HUES48 (cell line): ENCODE measurements around the gene RERE.

Experiments used
- H3K27ac ChIP-seq: one replicate; pipeline ENCODE4 v1.7.0; 2013; ENCODE audit warnings: low read depth, low read length, inconsistent platforms
- H3K27me3 ChIP-seq: 2 replicates; pipeline ENCODE4 v1.6.1; 2013; ENCODE audit warnings: mild to moderate bottlenecking, low read length; ENCODE audit not compliant: control insufficient read depth, insufficient read depth
- H3K36me3 ChIP-seq: 2 replicates; pipeline ENCODE4 v1.6.1; 2013; ENCODE audit warnings: low read length; ENCODE audit not compliant: control insufficient read depth, insufficient read depth
- H3K4me1 ChIP-seq: 2 replicates; pipeline ENCODE4 v1.6.1; 2013; ENCODE audit warnings: mild to moderate bottlenecking, low read length; ENCODE audit not compliant: control insufficient read depth, insufficient read depth
- H3K4me3 ChIP-seq: 2 replicates; pipeline ENCODE4 v1.5.1; 2013; ENCODE audit warnings: mild to moderate bottlenecking, low read depth, low read length
- H3K9ac ChIP-seq: 2 replicates; pipeline ENCODE4 v1.6.1; 2013; ENCODE audit warnings: mild to moderate bottlenecking, low read depth, low read length, moderate library complexity
- H3K9me3 ChIP-seq: 2 replicates; pipeline ENCODE4 v1.6.1; 2013; ENCODE audit warnings: low read length; ENCODE audit not compliant: control insufficient read depth, insufficient read depth

RERE gene

DNA sequence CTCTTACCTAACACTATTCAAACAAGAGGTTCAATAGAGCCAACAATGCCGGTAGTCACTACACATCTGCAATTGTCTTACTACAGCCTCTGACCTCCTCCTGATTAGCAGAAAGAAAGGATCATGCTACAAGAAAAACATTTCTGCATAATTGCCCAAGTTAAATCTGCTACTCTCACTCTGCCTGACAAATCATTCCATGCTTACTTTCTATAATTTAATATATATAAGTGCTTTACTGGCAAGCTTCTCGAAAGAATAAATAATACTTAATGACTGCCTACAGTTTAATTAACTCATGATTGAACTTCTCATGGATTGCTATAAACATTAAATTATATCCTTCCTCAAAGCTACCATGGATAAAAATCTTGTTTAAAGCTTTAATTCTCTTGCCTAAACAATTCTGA, 343.5 kb downstream of the RERE start:
- no peaks in the 10 kb centered on the region for H3K36me3 ChIP-seq
- no peaks in the 10 kb centered on the region for H3K9me3 ChIP-seq
- no peak overlapping the region for H3K4me3 ChIP-seq
- H3K9ac ChIP-seq: no peak overlapping the region
- H3K27ac ChIP-seq: no peak overlapping the region
- no peaks in the 10 kb centered on the region for H3K27me3 ChIP-seq
- peaks cover 39% of the 10 kb centered on the region for H3K4me1 ChIP-seq

DNA sequence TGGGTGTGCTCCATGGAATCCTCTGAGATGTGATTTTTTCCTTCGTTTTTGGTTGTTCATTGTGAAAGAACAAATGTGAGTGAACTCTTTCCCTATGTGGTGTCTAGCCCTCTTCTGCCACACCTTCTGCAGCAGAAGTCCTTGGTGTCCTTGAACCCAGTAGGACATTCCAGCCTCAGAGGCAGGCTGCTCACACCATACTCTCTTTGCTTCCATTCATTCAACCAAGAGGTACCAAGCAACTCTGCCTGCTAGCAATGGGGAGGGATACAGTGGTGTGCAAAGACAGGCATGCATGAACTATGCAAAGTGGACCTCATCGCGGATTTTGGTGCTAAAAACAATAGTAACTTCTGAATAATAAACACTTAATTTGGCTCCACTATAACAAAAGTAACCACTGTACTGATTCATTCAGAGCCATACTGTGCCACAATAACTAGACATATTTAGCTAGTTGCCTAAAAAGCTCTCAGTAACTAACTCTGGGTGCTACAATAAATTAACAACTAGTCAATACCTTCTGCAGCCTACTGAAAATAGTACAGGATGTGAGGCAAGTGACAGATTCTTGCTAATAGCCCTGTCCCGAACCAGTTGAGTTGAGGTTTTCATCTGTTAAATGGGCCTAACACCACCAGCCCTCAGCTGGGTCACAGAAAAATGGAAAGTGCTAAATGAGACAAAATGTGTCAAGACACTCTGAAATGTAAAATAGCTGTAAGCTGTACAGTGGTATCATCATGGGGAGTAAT, 344.1 kb downstream of the RERE start:
- Histone ChIP-seq H3K4me3 (no peak overlapping the region), H3K9ac (no peak overlapping the region), H3K9me3 (no peaks in the 10 kb centered on the region), H3K36me3 (no peaks in the 10 kb centered on the region), H3K27me3 (no peaks in the 10 kb centered on the region), H3K27ac (no peak overlapping the region), H3K4me1 (peaks cover 39% of the 10 kb centered on the region)

DNA sequence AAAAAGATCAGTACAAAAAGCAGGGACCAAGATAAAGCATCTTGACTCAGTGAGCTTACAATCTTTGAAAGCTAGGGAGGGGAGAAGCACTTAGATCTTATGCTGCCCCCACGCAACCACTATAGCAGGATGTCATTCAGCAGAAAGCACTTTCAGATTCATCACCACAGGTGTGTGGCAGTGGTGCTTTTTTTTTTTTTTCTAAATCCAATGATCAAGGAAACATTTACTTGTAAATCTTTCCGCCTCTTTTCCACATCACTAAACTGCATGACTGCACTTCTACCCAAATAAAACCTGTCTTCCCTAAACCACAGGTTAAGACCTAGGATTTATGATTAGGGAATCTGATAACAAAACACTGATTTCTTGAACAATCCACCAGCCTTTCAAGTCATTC, 344.8 kb downstream of the RERE start:
- no peak overlapping the region for H3K9ac ChIP-seq
- peaks cover 34% of the 10 kb centered on the region for H3K4me1 ChIP-seq
- H3K4me3 ChIP-seq: no peak overlapping the region
- H3K36me3 ChIP-seq: no peaks in the 10 kb centered on the region
- H3K27me3 ChIP-seq: no peaks in the 10 kb centered on the region
- H3K27ac ChIP-seq: no peak overlapping the region
- no peaks in the 10 kb centered on the region for H3K9me3 ChIP-seq

DNA sequence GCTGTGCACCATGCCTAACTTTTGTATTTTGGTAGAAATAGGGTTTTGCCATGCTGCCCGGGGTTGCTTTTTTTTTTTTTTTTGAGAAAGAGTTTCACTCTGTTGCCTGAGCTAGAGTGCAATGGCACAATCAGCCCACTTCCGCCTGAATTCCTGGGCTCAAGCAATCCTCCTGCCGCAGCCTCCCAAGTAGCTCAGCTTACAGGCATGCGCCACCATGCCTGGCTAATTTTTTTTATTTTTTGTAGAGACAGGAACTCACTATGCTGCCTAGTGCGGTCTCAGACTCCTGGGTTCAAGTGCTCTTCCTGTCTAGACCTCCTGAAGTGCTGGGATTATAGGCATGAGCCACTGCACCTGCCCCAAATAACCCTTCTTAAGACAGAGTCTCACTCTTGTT, 346.0 kb downstream of the RERE start:
- H3K9ac ChIP-seq: no peak overlapping the region
- no peak overlapping the region for H3K4me3 ChIP-seq
- peaks cover 33% of the 10 kb centered on the region for H3K4me1 ChIP-seq
- H3K36me3 ChIP-seq: no peaks in the 10 kb centered on the region
- no peaks in the 10 kb centered on the region for H3K27me3 ChIP-seq
- no peak overlapping the region for H3K27ac ChIP-seq
- H3K9me3 ChIP-seq: no peaks in the 10 kb centered on the region

DNA sequence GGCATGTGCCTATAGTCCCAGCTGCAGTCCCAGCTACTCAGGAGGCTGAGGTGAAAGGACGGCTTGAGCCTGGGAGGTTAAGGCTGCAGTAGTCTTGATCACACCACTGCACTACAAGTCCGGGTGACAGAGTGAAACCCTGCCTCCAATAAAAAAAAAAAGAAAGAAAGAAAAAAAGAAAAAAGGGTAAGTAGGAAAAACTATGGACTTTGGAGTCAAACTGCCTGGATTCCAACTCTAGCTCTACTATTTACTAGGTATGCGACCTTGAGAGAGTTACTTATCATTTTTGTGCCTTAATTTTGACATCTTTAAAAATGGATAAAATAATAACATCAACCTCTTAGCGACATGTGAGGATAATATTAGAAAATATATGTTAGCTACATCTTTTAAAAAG, 348.7 kb downstream of the RERE start:
- Histone ChIP-seq H3K27ac (no peak overlapping the region), H3K36me3 (peaks cover 6% of the 10 kb centered on the region; the same call in 1 of the 2 replicates), H3K9me3 (no peaks in the 10 kb centered on the region), H3K4me3 (no peak overlapping the region), H3K4me1 (peaks cover 51% of the 10 kb centered on the region), H3K9ac (no peak overlapping the region), H3K27me3 (no peaks in the 10 kb centered on the region)

DNA sequence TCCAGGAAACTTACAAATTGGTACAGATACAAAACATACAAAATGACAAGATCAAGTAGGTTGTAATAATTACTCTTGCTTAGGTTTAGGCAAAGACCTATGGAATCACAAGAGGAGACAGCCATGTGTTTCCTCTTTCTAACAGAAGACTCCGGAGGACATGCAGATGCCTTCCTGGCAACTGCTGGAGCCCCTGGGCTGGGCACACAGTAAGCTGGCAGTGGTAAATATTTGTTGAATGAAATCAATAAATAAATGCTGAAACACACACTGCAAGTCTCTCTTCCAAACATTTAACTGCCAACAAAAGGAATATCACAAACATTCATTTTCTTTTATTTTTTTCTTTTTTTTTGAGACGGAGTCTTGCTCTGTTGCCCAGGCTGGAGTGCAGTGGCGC, 350.1 kb downstream of the RERE start:
- Histone ChIP-seq H3K27ac (no peak overlapping the region), H3K36me3 (peaks cover 6% of the 10 kb centered on the region; the same call in 1 of the 2 replicates), H3K9me3 (no peaks in the 10 kb centered on the region), H3K9ac (no peak overlapping the region), H3K4me3 (no peak overlapping the region), H3K27me3 (no peaks in the 10 kb centered on the region), H3K4me1 (peaks cover 51% of the 10 kb centered on the region)

DNA sequence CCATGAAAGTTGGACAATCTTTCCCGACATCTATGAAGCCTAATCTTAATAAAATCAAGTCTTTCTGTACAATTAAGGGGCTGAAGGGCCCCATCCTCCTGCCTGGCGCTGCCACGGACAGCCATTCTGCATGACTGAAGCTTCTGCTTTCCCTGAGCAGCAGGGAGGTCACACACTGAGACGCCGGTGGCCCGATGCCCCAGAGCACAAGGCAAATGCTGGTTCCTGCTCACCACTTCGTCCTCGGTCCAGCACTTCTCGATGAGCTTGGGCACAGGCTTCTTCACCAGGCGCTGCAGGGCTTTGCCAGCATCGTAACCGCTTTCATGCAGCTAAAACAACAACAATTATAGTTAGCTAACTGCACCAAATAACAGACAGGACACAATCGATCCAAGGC, 351.7 kb downstream of the RERE start:
- H3K27me3 ChIP-seq: no peaks in the 10 kb centered on the region
- H3K27ac ChIP-seq: peak overlapping the region; percentile 29
- H3K9me3 ChIP-seq: no peaks in the 10 kb centered on the region
- H3K9ac ChIP-seq: no peak overlapping the region
- H3K36me3 ChIP-seq: peaks cover 6% of the 10 kb centered on the region; the same call in 1 of the 2 replicates
- H3K4me1 ChIP-seq: peaks cover 60% of the 10 kb centered on the region
- H3K4me3 ChIP-seq: no peak overlapping the region

DNA sequence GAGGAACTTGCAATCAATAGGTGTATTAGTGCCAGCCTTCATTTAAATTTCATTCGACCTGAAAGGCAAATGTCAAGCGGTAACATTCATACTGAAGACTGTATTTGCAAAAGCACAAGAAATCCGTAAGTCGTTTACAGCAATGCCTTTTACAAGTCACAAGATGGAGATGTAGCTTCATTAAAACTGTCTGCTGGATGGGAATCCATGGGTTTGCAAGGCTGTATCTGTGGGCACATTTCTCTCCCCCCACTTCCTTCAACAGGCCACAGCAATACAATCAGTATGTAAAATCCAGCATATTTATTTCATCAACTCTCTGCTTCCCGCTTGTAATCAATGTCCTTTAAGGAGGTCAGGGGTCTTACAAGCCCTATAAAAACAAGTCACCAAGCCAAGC, 352.4 kb downstream of the RERE start:
- Histone ChIP-seq H3K27ac (peak overlapping the region; percentile 3), H3K9me3 (no peaks in the 10 kb centered on the region), H3K4me3 (no peak overlapping the region), H3K4me1 (peaks cover 66% of the 10 kb centered on the region), H3K9ac (no peak overlapping the region), H3K36me3 (peaks cover 6% of the 10 kb centered on the region; the same call in 1 of the 2 replicates), H3K27me3 (no peaks in the 10 kb centered on the region)

DNA sequence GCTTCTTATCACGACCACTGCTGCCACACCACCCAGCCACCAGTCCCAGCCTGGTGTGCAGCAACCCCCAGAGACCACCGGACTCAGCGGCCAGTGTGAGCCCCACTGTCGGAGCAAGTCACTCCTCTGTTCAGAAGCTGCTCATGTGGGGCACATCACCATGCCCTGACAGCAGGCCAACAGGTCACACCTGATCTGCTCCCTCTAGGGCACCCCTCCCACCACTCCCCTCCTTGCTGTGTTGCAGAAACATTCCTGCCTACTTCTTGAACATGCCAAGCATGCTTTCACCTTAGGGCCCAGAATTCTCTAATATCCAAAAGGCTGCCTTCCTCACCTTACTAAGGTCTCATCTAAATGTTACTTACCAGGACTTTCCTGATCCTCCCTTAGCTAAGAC, 353.1 kb downstream of the RERE start:
- H3K4me1 ChIP-seq: peaks cover 73% of the 10 kb centered on the region
- H3K36me3 ChIP-seq: peaks cover 6% of the 10 kb centered on the region; the same call in 1 of the 2 replicates
- H3K27ac ChIP-seq: peak overlapping the region; percentile 17

DNA sequence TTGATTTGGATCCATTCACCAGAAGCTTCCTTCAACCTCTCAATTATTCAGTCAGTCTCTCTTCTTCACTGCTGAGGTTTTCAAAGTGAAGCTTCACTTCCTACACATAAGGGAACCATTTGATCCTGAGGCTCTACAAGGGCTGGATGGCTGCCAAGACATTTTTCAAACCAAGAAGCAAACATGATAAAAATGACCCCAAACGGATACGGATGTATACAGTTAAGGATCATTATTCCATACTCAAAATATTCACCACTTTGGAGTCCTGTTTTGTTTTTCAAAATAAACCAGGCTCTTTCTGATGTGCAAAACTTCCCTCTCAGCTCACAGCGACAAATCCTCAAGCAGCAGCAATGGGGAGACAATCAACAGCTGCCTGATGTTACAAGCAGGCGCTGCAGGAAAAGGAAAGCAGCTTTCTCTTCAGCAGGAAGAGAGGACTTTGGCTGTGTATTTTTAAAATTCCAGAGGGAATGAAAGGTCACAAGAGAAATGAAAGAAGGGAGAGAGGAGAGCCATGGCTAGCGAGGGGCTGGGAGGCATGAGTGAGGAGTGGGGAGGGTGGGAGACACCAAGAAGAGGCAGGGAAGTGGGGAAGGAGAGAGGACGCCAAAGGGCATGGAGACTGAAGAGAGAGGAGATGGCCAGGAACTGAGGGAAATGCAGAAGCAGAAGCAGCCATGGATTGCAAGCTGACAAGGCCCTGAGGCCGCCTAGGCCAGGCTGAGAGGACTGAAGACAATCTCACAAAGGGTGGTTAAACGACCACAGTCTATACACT, 354.1 kb downstream of the RERE start:
- peaks cover 6% of the 10 kb centered on the region; the same call in 1 of the 2 replicates for H3K36me3 ChIP-seq
- no peaks in the 10 kb centered on the region for H3K27me3 ChIP-seq
- H3K9me3 ChIP-seq: no peaks in the 10 kb centered on the region
- H3K27ac ChIP-seq: peak overlapping the region; percentile 74
- H3K4me1 ChIP-seq: peaks cover 81% of the 10 kb centered on the region
- no peak overlapping the region for H3K9ac ChIP-seq
- H3K4me3 ChIP-seq: no peak overlapping the region

More for the DNA sequence above, 353.1 kb downstream of the RERE start:
- Histone ChIP-seq H3K27me3 (no peaks in the 10 kb centered on the region), H3K9me3 (no peaks in the 10 kb centered on the region), H3K9ac (no peak overlapping the region), H3K4me3 (no peak overlapping the region)

DNA sequence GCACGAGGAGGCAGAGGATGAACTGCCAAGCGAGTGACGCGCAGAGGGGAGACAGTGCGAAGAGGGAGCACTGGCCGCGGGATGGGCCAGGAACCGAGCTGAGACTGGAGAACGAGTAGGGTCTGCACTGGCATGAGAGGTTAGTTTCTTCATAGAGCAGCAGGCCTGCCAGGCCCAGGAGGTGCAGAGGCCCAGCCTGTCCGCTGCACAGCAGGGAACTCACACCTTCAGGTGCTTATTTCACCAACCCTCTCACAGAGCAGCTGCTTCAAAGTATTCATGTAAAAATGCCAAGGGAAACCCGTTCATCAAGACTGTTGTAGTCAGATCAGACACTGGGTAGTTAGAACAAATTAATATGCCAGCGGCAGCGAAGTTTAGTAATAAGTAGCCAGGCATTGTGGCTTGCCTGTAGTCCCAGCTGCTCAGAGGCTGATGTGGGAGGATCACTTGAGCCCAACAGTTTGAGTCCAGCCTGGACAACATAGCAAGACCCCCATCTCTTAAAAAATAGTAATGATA, 355.0 kb downstream of the RERE start:
- Histone ChIP-seq H3K9me3 (no peaks in the 10 kb centered on the region), H3K9ac (no peak overlapping the region), H3K4me1 (peaks cover 89% of the 10 kb centered on the region), H3K36me3 (peaks cover 6% of the 10 kb centered on the region; the same call in 1 of the 2 replicates), H3K4me3 (no peak overlapping the region), H3K27ac (peak overlapping the region; percentile 29), H3K27me3 (no peaks in the 10 kb centered on the region)
